Panc1 (cell line): ENCODE data around the gene B4GALT6. TPM values are rescaled to one million over a fixed set of nuclear protein-coding genes. Genes with fewer than 3 reads are reported as not detected.

ENCODE experiments used
- ATAC-seq: fragments of 200-7000 bp; cut with Tn5 transposase; 2 replicates; pipeline ENCODE4 v1.9.1; 2020; ENCODE audit warnings: mild to moderate bottlenecking, moderate library complexity
- BruUV-seq: library from RNA; stranded (reverse); fragments of 400-500 nt; replicated peaks from 2 replicates; lab custom pipeline; 2021; lab: Mats Ljungman, UMichigan
- CTCF ChIA-PET: fragments of 300-600 bp; sonication (Branson Sonifier 250); formaldehyde crosslinking; loops from one replicate; lab custom pipeline; 2022; ENCODE audit warnings: antibody characterized with exemption; lab: Charles Lee
- POLR2A ChIA-PET: fragments of 300-600 bp; sonication (Branson Sonifier 250); formaldehyde crosslinking; loops from one replicate; lab custom pipeline; 2022; ENCODE audit warnings: antibody characterized with exemption; lab: Charles Lee
- DNase-seq: peaks from one replicate; pipeline ENCODE4 v3.0.0-alpha.2; 2010; ENCODE audit warnings: low read depth, low spot score
- H3K27ac ChIP-seq: 2 replicates; pipeline ENCODE4 v1.5.1; 2011; ENCODE audit warnings: mild to moderate bottlenecking, low read length, inconsistent platforms
- H3K27me3 ChIP-seq: fragments of 200-500 bp; sonication (Bioruptor generic); 2 replicates; pipeline ENCODE4 v1.6.0; 2014; ENCODE audit warnings: low read length, inconsistent platforms; ENCODE audit not compliant: control insufficient read depth, insufficient read depth
- H3K36me3 ChIP-seq: fragments of 200-500 bp; sonication (Bioruptor generic); 2 replicates; pipeline ENCODE4 v1.5.1; 2014; ENCODE audit warnings: inconsistent platforms, mild to moderate bottlenecking, low read length, moderate library complexity; ENCODE audit not compliant: control insufficient read depth, insufficient read depth
- H3K4me1 ChIP-seq: 2 replicates; pipeline ENCODE4 v1.5.1; 2011; ENCODE audit warnings: inconsistent platforms, mild to moderate bottlenecking, low read length, moderate library complexity; ENCODE audit not compliant: control insufficient read depth, insufficient read depth
- H3K4me3 ChIP-seq, 2 experiments: 2 replicates each; pipeline ENCODE4 v1.5.1; 2011 to 2012; ENCODE audit warnings: low read depth in 2 of 2, low read length in 2 of 2, mild to moderate bottlenecking in 2 of 2, inconsistent platforms in 1 of 2, moderate library complexity in 1 of 2
- H3K9me3 ChIP-seq: fragments of 200-500 bp; sonication (Bioruptor generic); 2 replicates; pipeline ENCODE4 v1.5.1; 2014; ENCODE audit warnings: low read depth, mild to moderate bottlenecking, inconsistent platforms, low read length, moderate library complexity; ENCODE audit not compliant: control insufficient read depth, insufficient read depth
- CTCF ChIP-seq: fragments of 450-650 bp; IDR thresholded peaks from 2 replicates; pipeline ENCODE4 v1.5.1; 2017; ENCODE audit warnings: mild to moderate bottlenecking
- POLR2AphosphoS5 ChIP-seq: IDR thresholded peaks from 2 replicates; pipeline ENCODE4 v1.6.1; 2012; ENCODE audit warnings: mild to moderate bottlenecking, low read depth, low read length, moderate library complexity
- REST ChIP-seq, 2 experiments: IDR thresholded peaks; 2 replicates each; pipeline ENCODE4 v1.6.1; 2011 to 2012; ENCODE audit warnings: low read depth in 2 of 2, control low read depth in 1 of 2, low read length in 1 of 2, mild to moderate bottlenecking in 1 of 2, moderate library complexity in 1 of 2; ENCODE audit not compliant: insufficient read depth in 1 of 2
- SIN3A ChIP-seq: IDR thresholded peaks from 2 replicates; pipeline ENCODE4 v1.6.1; 2012; ENCODE audit warnings: low read depth, mild to moderate bottlenecking, low read length, moderate library complexity, borderline replicate concordance; ENCODE audit not compliant: insufficient read depth
- TCF7L2 ChIP-seq: IDR thresholded peaks from 2 replicates; pipeline ENCODE4 v1.6.1; 2011; ENCODE audit warnings: mild to moderate bottlenecking, low read depth, low read length, inconsistent platforms
- in situ Hi-C: cut with HindIII; loops from 2 replicates; pipeline ENCODE4 v1.10.0; 2016; ENCODE audit warnings: low sequenced_read_pairs, low pct_unique_long_range_greater_than_20kb
- intact Hi-C: fragments of 100-400 bp; cut with micrococcal nuclease; formaldehyde crosslinking; loops from one replicate; pipeline ENCODE4 v1.10.0; 2022; ENCODE audit not compliant: unreplicated experiment
- total RNA-seq: library from RNA; stranded (reverse); gene quantifications from one replicate; pipeline ENCODE4 v1.2.1, GENCODE V29; 2021; ENCODE audit not compliant: unreplicated experiment

Gene B4GALT6
- total RNA-seq, 1 experiment from 2014 or later = 36.3 TPM

GRCh38 chr18:31694297-31694696 is 9.9 kb upstream of the B4GALT6 start:
- ChIA-PET POLR2A (no interaction called here), CTCF (no interaction called here)
- in situ Hi-C loops (no loop called here), intact Hi-C loops (no loop called here)
- no peak overlapping the region for H3K27ac ChIP-seq
- no peak for ATAC-seq
- TF ChIP-seq TCF7L2 (no peak), POLR2AphosphoS5 (no peak), SIN3A (no peak), CTCF (no peak), REST (IDR thresholded peaks at IDR 0.05; ENCODE audit: insufficient read depth in 1 of 2, low read depth in 2 of 2, low read length in 1 of 2) (no peak)
- H3K36me3 ChIP-seq = no peaks in the 10 kb centered on the region
- no peak overlapping the region for H3K4me3 ChIP-seq
- BruUV-seq = no TSS peak
- no peaks in the 10 kb centered on the region for H3K4me1 ChIP-seq
- H3K27me3 ChIP-seq = no peaks in the 10 kb centered on the region
- no peak for DNase-seq
- no peaks in the 10 kb centered on the region for H3K9me3 ChIP-seq

- intact Hi-C loops (no loop called here), in situ Hi-C loops (no loop called here)
- ChIA-PET POLR2A (no interaction called here), CTCF (no interaction called here)
- Histone ChIP-seq H3K27me3 (no peaks in the 10 kb centered on the region), H3K27ac (no peak overlapping the region), H3K4me3 (no peak overlapping the region), H3K36me3 (no peaks in the 10 kb centered on the region), H3K9me3 (no peaks in the 10 kb centered on the region), H3K4me1 (peaks cover 3% of the 10 kb centered on the region)
- DNase-seq (no peak), ATAC-seq (no peak)
- BruUV-seq = no TSS peak
- TF ChIP-seq POLR2AphosphoS5 (no peak), TCF7L2 (no peak), CTCF (no peak), REST (IDR thresholded peaks at IDR 0.05; ENCODE audit: insufficient read depth in 1 of 2, low read depth in 2 of 2, low read length in 1 of 2) (no peak), SIN3A (no peak)
Measured at GRCh38 chr18:31688606-31689005, 4.2 kb upstream of the B4GALT6 start.
